NB4 (cell line): ENCODE measurements around the gene GRN.

Experiments
- MYC ChIP-seq: IDR thresholded peaks from 2 replicates; pipeline ENCODE4 v1.6.1; 2011; ENCODE audit warnings: low read depth, low read length
- POLR2A ChIP-seq: IDR thresholded peaks from 2 replicates; pipeline ENCODE4 v1.6.1; 2011; ENCODE audit warnings: mild to moderate bottlenecking; ENCODE audit not compliant: insufficient read length; ENCODE audit errors: extremely low read depth
- TF ChIP-seq, protein P1 (sequence below): IDR thresholded peaks from one replicate; pipeline ENCODE4 v1.5.1; 2012; ENCODE audit warnings: low read depth, low read length
- TF ChIP-seq, protein P2 (sequence below): IDR thresholded peaks from 2 replicates; pipeline ENCODE4 v1.6.1; 2011; ENCODE audit warnings: low read depth, low read length

DNA sequence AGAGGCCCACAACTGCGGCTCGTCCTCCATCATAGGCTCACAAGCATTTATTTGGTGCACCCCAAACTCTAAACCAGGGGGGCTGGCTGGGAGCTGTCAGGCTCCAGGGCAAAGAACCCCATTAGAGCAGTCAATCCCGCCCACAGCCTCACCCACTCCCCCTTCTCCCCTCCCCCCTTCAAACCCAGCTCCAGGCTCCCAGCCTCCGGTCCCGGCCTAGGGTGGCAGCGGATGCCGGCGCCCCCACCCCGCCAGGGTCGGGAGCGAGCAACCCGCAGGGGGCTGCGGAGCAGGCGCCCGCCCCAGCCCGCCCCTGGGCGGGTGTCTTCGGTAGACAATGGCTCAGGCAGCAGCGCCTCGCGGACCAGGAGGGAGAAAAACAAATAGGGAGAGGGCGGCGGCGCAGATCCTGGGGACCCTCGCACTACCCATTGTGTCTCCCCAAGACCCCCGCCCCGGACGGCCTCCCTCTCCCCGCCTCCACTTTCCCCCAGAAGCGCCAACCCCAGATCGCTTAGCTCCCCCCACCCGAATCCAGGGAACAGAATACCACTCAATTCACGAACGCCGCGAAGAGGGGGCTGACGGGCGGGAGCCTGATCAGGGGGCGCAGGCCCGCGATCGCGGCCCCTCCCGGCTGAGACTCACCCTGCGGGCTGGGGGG, 18.0 kb downstream of the GRN start:
- TF ChIP-seq POLR2A (no peak), MYC (no peak)
- TF ChIP-seq, protein P1, sequence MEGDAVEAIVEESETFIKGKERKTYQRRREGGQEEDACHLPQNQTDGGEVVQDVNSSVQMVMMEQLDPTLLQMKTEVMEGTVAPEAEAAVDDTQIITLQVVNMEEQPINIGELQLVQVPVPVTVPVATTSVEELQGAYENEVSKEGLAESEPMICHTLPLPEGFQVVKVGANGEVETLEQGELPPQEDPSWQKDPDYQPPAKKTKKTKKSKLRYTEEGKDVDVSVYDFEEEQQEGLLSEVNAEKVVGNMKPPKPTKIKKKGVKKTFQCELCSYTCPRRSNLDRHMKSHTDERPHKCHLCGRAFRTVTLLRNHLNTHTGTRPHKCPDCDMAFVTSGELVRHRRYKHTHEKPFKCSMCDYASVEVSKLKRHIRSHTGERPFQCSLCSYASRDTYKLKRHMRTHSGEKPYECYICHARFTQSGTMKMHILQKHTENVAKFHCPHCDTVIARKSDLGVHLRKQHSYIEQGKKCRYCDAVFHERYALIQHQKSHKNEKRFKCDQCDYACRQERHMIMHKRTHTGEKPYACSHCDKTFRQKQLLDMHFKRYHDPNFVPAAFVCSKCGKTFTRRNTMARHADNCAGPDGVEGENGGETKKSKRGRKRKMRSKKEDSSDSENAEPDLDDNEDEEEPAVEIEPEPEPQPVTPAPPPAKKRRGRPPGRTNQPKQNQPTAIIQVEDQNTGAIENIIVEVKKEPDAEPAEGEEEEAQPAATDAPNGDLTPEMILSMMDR: no peak
- TF ChIP-seq, protein P2, sequence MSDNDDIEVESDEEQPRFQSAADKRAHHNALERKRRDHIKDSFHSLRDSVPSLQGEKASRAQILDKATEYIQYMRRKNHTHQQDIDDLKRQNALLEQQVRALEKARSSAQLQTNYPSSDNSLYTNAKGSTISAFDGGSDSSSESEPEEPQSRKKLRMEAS: no peak
